ENCODE results near the gene SERPINA5.
A peak's percentile ranks its signal among the peaks of the same experiment; 100 is the strongest.

Gene SERPINA5, protein sequence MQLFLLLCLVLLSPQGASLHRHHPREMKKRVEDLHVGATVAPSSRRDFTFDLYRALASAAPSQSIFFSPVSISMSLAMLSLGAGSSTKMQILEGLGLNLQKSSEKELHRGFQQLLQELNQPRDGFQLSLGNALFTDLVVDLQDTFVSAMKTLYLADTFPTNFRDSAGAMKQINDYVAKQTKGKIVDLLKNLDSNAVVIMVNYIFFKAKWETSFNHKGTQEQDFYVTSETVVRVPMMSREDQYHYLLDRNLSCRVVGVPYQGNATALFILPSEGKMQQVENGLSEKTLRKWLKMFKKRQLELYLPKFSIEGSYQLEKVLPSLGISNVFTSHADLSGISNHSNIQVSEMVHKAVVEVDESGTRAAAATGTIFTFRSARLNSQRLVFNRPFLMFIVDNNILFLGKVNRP

DNA sequence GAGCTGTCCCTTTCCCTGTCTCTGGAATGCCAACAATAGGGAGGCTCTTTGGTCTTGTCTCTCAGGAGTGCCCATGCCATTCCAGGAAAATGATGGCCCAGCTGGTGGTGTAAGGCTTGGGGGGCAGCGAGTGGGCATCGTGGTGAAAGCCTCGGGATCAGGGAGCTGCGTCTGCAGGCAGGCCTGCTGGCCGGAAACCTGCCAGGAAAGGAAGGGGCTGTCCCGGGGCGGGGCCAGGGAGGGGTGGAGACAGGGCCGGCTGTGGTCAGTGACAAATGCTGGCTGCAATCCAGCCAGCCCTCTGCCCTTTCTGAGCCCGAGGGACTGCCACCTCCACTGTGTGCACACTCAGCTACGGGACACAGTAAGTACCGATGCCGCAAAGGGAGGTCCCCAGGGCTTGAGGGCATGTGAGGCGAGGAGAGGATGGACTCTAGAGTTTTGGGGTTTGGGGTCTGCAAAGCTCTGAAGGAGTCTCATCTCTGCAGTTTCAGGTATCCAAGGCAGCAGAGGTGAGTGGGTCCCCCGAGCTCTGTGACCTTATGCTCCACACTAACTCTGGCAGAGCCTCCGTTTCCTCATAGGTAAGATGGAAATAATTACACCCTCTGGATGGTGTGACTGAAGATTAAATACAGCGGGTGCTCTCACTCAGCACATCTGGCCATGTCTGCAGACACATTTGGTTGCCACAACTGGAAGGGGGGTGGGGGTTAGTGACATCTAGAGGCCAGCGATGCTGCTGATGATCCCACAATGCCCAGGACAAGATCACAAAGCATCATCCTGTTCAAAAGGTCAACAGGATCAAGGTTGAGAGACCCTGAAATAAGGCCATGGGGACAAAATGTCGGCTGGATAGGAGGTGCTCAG, at the start of gene SERPINA5:
Gene SERPINA5 (plus strand): TSS at position 300 of the 873 bp plus-strand sequence. CDS start 5,937 bp downstream, outside the sequence.
- peak in 1 of 2 experiments; percentile 16 for DNase-seq (ENCODE audit: low read depth in 1 of 2, low spot score in 1 of 2)
- TF ChIP-seq JUND (IDR thresholded peaks at IDR 0.05; ENCODE audit: low read depth), result no peak
- in situ Hi-C loops (cut with HindIII; ENCODE audit: low pct_unique_long_range_greater_than_20kb, low sequenced_read_pairs), result no loop called here

DNA sequence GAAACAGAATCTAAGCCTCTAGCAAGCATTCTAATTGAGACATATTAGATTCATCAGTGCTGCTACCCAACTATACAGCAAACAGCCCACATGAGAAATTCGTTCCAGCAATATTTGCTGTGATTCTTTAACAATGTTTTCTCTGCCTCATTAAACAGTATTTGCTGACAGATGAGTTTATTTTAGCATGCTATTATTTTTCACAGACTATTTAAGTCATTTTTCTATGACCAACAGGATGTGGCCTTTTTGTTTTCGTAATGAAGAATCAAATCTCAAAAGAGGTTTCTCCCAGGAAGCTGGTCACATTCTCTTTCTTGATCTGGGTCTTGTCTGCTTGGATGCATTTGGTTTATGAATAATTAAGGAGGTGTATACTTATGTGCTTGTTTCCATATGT, 48.8 kb upstream of the SERPINA5 start:
- no peak for DNase-seq (ENCODE audit: low read depth in 1 of 2, low spot score in 1 of 2)
- TF ChIP-seq JUND (IDR thresholded peaks at IDR 0.05; ENCODE audit: low read depth), result no peak
- in situ Hi-C loops (cut with HindIII; ENCODE audit: low pct_unique_long_range_greater_than_20kb, low sequenced_read_pairs), result no loop called here

DNA sequence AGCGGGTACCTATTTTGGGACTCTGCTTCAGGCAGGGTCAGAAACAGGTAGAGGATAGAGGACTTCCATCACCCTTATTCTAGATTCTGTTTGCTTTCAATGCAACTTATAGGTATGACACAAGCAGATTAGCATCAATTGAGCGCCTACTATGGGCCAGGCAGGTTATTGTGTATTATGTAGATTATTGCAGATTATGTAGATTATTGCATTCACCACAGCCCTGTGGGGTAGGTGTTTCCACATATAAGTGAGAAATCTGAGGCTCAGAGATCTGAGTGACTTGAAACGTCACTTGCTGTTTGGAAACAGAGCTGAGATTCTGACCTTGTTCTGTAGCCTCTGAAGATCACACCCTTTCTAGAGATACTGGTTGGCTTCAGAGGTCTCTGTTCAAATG, 45.7 kb upstream of the SERPINA5 start:
- no peak for DNase-seq (ENCODE audit: low read depth in 1 of 2, low spot score in 1 of 2)
- no peak for TF ChIP-seq JUND (IDR thresholded peaks at IDR 0.05; ENCODE audit: low read depth)
- in situ Hi-C loops (cut with HindIII; ENCODE audit: low pct_unique_long_range_greater_than_20kb, low sequenced_read_pairs), result no loop called here

DNA sequence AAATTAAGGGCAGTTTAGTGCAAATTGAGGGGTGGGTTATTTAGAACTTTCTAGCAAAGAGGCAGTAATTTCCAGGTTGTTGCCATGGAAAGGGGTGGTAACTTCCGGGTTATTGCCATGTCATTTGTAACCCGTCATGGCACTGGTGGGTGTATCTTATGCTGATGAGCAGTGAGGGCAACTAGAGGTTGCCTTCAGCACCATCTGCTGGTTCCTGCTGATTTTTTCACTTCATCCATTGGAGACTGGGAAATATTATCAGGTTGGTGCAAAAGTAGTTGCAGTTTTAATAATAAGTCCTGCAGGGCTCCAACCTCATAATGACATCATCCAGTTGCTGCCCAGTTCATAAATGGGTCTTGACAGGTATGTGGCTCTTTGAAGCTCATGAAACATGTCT, 44.4 kb upstream of the SERPINA5 start:
- no peak for TF ChIP-seq JUND (IDR thresholded peaks at IDR 0.05; ENCODE audit: low read depth)
- in situ Hi-C loops (cut with HindIII; ENCODE audit: low pct_unique_long_range_greater_than_20kb, low sequenced_read_pairs), result no loop called here
- peak in 1 of 2 experiments; percentile 89 for DNase-seq (ENCODE audit: low read depth in 1 of 2, low spot score in 1 of 2)

DNA sequence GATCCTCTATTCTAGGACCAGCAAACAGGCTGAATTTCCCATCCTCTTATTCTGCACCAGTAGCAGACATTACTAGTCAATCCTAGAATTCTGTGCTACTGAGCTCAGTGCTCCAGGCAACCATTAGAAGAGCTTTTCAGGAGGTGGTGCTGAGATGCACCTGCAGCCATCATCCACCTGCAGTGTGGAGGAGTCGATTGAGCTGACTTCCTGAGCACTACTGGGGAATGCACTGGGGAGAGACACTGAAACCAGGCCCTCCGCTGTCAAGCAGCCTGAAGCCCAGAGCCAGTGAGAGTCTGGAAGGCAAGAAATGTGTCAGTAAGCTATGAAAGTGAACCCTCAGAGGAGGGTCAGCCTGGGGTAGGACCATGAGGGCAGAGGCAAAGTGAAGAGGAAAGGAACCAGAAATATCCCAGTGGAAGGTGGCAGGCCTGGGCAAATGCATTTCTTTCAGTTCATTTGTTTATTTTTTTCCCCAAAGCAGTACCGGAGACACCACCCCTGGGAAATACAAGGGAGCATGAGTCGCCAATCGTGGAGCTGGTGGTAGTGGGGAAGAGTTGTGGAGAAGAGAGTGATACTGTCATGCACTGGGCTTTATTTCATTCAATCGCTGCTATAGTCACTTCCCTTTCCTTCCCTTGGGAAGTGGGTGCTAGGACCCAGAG, 43.0 kb upstream of the SERPINA5 start:
- in situ Hi-C loops (cut with HindIII; ENCODE audit: low pct_unique_long_range_greater_than_20kb, low sequenced_read_pairs), result no loop called here
- no peak for TF ChIP-seq JUND (IDR thresholded peaks at IDR 0.05; ENCODE audit: low read depth)
- DNase-seq (ENCODE audit: low read depth in 1 of 2, low spot score in 1 of 2), result peak in 1 of 2 experiments; percentile 52

DNA sequence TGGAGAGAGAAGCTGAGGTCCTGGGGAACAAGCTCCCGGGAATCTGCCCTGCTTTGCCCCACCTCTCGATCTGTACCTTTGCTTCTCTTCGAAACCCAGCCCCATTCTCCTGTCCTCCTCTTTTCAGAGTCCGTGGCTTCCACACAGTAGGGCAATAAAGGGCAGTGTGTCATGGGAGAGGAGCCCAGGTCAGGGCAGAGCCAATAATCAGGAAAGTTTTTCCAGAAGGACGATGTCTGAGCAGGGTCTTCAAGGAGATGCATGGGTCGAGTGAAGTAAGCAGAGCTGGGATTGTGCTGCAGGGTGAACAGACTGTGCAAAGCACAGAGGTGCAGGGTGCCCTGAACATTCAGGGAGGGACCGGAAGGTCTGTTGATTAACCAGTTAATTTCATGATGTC, 42.0 kb upstream of the SERPINA5 start:
- no peak for TF ChIP-seq JUND (IDR thresholded peaks at IDR 0.05; ENCODE audit: low read depth)
- in situ Hi-C loops (cut with HindIII; ENCODE audit: low pct_unique_long_range_greater_than_20kb, low sequenced_read_pairs), result no loop called here
- no peak for DNase-seq (ENCODE audit: low read depth in 1 of 2, low spot score in 1 of 2)

DNA sequence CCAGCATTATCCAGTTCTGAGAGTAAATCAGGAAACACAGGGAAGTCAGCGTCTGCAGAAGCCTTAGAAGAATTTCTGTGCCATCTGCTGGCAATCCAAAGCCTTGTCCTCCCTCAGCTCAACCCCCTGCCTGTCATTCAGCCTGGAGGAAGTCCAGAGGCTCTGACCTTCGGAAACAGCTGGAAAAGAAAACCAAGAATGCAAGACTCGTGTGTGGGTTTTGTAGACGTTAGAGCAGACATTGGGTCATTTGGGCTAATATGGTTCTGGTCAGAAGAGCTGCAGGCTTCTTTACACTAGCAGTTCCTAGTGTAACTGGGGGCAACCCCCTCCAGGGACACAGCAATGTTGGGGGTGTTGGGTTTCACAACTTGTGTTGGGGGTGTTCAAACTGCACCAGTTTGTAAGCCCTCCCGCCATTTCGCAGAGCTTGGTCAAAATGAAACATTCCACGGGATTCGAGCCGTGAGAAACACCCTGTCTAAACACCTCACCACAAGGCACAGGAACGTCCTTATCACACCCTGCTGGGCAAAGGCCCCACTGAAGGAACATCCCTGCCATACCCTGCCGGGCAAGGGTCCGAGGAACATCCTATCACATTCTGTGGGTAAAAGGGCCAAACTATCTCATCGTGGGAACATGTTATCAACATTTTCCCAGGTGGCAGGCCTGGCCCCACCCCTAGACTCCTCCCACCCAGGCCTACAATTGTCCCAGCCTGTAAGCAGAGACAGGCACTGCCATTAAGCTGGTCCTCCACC, 41.0 kb upstream of the SERPINA5 start:
- no peak for TF ChIP-seq JUND (IDR thresholded peaks at IDR 0.05; ENCODE audit: low read depth)
- peak; percentile 47 to 73 for DNase-seq (ENCODE audit: low read depth in 1 of 2, low spot score in 1 of 2)
- in situ Hi-C loops (cut with HindIII; ENCODE audit: low pct_unique_long_range_greater_than_20kb, low sequenced_read_pairs), result no loop called here

DNA sequence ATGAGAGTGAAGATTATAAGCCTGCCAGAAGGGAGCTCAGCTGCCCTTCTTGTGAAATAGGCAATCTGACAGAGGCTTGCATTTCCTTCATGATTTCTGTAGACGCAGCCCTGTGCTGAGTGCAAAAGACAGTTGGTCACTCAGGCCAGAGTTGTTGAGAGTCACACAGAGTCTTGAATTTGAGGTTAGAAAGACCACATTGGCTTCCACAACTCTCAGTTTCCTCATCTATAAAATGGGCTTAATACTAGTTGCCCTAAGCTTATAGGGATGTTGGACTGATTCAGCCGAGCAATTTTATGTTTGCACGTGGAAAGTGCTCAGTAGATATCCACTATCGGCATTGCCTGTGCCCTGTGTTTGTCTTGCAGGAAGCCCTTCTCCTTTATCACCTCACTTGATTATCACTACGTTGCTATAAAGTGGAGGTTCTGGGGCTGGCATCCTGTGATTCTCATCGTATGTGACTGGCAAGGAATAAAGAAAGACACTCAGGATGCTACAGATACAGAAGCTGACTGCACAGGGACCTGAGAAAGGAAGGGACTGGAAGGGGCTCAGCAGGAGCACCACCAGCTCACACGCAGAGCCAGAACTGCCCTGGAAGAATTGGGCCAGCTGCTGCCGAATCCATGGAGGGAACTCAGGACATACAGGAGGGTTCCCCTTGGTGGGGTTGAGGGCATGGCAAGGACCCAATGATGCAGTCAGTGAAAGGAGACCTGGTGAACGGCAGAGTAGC, 39.8 kb upstream of the SERPINA5 start:
- no peak for TF ChIP-seq JUND (IDR thresholded peaks at IDR 0.05; ENCODE audit: low read depth)
- no peak for DNase-seq (ENCODE audit: low read depth in 1 of 2, low spot score in 1 of 2)
- in situ Hi-C loops (cut with HindIII; ENCODE audit: low pct_unique_long_range_greater_than_20kb, low sequenced_read_pairs), result no loop called here

DNA sequence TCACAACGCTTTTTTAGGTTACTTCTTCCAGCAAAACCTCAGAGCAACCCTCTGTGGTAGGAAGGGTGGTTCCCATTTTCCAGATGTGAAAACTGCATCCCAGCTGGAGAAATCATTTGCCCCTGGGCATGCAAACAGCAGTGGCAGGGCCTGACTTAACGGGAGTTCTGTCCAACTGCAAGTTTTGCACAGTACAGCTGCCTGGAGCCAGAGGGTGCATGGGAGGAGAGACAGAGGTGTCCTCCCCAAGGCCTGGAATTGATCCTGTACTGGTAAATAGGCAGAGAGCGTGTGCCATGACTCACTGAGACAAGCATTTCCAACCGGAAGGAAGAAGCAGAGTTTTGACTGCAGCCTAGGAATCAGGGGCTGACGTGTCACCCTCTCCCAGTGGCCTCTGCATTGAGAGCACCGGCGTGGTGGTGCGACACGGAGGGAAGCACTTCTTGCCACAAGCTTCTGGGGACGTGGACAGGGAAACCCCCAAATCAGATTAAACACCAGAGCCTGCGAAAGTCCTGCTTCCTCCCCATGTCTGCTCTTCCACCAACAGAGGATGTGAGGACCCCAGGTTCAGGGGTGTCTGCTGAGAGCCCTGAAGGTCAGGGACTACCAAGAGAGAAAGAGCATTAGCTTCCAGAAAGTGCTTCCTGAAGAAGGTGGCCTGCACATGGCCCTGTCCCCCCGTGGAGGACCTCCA, 39.0 kb upstream of the SERPINA5 start:
- in situ Hi-C loops (cut with HindIII; ENCODE audit: low pct_unique_long_range_greater_than_20kb, low sequenced_read_pairs), result no loop called here
- DNase-seq (ENCODE audit: low read depth in 1 of 2, low spot score in 1 of 2), result no peak
- no peak for TF ChIP-seq JUND (IDR thresholded peaks at IDR 0.05; ENCODE audit: low read depth)

DNA sequence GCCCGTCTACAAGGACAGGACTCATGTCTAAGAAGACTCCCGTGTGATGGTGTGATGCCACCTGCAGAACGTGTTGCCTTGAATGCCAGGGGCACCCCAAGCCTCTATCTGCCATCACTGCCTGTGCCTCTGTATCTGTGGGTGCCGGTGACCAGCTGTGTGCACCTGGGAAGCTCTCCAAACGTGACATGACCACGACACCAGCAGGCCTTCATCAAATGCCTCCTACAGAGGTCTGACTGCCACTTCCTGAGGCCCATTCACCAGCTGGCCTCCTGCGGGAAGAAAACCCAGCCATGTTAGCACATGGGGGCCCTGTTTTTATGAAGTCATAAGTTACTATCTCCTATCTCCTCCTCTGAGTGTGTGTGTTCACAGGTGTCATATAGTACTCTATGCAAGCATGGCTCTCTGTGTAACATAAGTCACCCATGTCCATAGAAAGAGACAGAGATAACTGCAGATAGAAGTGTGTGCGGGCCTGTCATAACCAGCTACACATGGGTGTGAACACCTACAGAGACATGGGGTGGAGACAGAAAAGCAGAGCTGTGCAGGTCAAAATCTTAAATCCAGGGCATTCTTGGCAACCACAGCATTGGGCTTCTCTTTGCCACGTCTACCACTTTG, 38.3 kb upstream of the SERPINA5 start:
- in situ Hi-C loops (cut with HindIII; ENCODE audit: low pct_unique_long_range_greater_than_20kb, low sequenced_read_pairs), result no loop called here
- no peak for TF ChIP-seq JUND (IDR thresholded peaks at IDR 0.05; ENCODE audit: low read depth)

More for the DNA sequence above, 38.3 kb upstream of the SERPINA5 start:
- no peak for DNase-seq (ENCODE audit: low read depth in 1 of 2, low spot score in 1 of 2)
